ENCODE measurements around the gene HMCN2.
"Not testable (repeated sequence)": the region's sequence is repeated elsewhere in the genome, so short reads cannot be mapped to it uniquely, and the experiment has no call there.

Gene HMCN2

DNA sequence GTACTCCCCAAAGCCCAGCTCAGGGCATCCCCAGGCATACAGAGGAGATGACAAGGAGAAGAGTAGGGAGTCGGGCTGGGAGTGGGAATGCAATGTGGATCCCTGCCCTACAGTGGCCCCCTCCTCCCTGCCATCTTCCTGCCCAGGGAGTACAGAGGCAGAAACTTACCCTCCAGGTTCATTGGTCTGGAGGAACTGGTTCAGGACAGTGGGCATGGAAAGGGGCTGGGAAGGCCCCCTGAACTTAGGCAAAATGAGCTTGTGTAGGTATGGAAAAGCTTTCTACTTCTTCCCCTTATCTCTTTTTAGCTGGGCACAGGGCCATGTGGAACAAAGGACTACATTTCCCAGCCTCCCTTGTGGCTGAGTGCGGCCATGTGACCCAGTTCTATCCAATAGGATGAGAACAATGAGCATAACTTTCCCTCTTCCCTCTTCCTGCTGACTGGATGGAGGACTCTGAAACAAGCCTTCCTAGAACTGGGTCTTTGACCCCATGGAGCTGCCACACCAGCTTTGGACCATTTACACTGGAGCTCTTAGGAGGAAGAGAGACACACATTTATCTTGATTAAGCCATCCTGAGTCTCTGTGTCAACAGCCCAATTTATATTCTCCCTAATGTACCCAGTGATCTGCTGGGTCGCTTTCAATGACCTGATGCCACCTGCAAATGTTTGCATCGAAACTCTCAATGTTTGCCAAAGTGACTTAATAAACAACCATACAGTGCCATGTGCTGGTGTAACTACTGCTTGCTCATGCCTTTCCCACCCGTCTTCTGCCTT, 25.0 kb upstream of the HMCN2 start:
- peak; percentile 42 for DNase-seq

DNA sequence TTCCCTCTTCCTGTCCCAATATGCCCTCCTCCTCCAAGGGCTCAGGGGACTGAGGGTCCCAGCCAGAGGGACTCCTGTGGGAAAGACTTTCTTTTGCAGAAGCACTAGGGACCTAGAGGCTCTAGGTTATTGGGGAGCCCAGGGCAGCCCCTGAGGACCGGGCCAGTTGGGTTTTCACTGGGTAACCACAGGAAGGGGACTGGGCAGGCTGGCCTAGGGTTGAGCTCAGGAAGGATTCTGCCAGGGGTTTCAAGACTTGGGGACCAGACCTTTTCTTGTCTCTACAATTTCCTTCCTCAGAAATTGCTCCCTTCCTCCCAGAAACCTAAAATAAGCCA, 24.4 kb upstream of the HMCN2 start:
- no peak for DNase-seq

DNA sequence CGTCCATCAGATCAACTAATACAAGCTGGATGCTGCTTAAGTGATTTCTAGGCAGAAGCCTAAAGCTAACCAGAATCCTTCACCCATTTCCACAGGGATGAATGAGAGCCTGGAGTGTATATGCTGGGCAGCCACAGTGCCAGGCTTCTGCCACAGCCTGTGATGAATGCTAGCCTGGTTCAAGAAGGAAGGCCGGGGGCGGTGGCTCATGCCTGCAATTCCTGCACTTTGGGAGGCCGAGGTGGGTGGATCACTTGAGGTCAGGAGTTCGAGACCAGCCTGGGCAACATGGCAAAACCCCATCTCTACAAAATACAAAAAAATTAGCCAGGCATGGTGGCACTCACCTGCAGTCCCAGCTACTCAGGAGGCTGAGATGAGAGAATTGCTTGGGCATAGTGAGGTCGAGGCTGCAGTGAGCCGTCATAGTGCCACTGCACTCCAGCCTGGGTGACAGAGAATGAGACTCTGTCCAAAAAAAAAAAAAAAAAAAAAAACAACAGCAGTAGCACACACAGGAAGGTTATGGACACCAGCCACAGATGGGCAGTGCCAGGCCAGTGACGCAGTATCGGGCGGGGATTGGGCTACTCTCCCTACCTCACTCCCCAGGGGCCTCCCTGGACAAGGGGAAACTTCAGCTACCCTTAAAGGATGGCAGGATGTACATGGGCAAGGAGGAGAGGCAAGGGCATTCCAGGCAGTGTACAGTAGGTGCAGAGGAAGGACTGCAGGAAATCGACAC, 23.1 kb upstream of the HMCN2 start:
- no peak for DNase-seq

DNA sequence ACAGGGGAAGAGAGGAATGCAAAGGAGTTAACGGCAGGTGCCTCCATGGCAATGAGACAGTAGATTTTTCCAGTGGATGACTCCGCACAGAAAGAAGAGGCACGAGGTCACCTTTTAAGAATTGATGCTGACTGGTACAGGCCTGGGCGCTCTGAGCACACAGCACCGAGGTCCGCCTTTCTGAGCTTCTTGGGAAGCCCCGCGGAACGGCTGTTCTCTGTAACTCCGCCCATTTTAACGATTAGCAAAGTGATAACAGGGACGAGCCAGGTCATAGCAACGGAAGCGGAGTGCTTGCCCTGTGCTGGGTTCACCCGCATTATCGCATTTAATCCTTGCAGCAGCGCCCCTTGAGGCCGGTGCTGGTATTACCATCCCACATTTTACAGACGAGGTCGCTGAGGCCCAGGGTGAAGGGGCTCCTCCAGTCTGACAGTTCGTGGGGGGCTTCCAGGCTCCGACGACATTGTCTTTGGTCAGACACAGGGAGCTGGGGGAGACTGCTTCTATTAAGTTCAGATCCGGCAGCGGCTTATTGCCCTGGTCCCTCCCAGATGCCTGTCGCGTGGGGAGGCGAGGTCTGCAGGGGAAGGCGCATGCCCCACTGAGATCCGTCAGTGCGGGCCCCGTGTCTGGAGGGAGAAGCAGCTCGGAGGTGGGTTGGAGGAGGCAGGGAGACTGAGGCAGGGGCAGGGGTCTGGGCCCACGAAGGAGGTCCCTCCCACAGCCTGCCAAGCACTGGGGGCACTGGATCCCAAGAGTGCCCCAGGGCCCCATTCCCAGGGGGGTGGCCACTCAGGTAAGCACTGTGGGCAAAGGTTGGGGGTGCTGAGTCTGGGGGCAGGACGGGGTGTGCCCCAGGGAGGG, 22.3 kb upstream of the HMCN2 start:
- no peak for DNase-seq

DNA sequence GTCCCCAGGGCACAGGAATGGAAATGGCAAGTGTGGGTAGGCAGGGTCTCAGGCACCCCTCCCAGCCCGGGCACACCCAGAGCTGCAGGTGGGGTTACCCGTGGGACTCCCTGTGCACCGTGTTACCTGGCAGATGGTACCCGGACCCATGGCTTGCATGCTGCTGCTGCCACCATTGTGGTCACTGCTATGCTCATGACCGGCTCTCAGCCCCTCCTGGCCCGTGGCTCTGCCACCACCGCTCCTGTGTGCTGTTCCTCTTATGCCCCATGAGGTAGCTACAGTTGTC, 21.7 kb upstream of the HMCN2 start:
- no peak for DNase-seq

DNA sequence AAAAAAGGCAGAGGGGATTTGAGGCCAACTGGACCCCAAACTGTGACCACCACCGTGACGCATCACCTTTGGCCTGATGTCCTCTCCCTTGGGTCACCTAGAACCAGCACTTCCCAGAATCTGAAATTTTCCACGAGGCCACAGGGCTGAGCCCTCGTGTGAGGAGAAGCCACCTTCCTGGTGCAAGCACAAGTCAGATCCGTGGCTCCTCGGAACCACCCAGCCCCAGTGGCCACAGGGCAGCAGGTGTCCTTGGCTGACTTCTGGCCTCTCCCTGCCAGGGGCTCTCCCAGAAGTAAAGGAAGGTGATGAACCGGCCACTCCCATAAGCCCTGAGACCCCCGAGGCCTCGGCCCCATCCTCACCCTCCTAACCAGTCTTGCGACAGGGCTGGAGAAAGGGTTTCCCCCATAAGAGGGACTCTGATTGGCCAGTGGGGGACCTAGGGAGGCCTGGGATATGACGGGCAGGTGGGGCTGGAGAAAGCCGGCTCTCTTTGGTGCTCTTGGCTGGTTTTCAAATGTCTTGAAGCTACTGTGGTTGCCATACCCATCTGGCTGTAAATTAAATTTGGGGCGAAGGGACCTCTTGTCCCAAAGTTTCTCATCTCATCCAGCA, 20.9 kb upstream of the HMCN2 start:
- no peak for DNase-seq

DNA sequence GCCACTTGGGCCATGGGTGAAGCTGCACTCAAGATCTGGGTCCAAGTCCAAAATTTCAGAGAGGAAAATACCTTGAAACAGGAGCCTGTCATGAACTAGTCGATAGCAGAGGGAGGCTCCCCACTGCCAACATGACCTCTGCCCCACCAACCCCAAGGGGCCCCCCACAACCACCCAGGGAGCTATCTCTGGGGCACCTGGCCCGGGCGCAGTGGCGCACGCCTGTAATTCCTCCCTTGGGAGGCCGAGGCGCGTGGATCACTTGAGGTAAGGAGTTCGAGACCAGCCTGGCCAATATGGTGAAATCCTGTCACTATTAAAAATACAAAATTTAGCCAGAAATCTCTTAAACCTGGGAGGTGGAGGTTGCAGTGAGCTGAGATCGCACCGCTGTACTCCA, 20.1 kb upstream of the HMCN2 start:
- DNase-seq: no peak

DNA sequence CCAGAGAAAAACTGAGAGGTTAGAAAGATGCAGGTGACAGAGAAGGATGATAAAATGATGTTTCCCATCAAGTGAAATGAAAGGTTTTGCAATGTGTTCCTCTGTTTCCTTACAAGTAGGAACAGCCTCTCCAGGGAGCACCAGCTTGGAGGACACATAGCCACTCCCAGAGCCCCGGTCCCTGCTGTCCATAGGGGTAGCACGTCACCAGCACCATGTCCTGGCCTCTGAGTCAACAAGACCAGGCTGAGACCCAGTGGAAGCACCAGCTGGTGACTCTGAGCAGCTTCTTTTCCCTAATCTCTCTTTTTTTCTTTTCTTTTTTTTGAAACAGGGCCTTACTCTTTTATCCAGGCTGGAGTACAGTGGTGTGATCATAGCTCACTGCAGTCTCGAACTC, 19.4 kb upstream of the HMCN2 start:
- DNase-seq: no peak

DNA sequence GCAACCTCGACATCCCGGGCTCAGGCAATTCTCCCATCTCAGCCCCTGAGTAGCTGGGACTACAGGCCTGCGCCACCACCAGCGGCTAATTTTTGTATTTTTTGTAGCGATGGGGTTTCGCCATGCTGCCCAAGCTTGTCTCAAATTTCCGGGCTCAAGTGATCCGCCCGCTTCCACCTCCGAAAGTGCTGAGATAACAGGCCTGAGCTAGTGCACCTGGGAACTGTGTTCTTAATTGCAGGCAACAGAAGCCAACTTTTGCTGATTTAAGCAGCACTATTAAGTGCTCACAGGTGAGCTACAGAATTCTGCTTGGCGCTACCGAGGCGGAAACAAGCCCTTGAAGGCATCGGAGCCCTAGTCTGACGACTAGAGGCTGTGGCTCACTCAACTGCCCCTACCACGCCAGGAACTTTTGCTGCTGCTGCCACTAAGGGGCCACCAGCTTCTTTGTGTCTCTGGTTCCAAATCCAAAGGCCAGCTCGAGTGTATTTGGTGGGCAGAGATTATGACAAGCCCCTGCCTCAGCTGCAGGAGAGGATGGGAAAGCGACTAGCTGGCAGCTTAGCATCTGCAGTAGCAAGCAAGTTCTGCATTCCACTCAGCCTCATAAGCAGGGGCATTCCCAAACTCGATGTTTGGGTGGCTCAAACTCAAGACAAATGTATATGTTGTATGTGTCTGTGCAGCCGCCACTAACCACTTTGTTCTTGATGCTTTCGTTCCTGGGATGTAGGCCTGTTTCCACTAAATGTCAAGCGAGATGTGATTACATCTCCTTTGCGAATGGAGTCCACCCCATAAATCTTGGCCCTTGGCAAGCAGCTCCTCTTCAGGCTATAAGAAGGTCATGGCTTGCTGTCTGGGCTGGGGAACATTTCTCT, 10.6 kb upstream of the HMCN2 start:
- no peak for DNase-seq

DNA sequence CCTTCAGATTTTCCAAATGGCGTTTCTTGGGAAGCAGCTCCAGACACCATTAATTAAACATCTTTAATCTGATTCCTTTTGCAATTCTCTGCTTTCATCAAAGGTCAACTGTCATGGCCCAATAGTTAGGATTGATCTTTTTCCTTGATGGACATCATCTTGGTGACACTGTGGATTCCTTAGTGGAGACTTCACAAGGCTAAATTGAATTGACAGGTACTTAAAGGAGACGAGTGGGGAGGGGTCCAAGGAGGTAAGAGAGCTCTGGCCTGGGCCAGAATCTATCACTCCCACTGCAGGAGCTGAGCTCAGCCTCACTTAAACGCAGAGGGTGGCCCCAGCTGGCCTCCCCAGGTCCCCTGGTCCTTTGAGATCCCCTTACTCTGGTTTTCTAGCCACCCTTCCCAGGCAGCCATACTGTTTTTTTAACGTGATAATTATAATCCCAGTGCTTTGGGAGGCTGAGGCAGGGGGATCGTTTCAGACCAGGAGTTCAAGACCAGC, 9.9 kb upstream of the HMCN2 start:
- no peak for DNase-seq

DNA sequence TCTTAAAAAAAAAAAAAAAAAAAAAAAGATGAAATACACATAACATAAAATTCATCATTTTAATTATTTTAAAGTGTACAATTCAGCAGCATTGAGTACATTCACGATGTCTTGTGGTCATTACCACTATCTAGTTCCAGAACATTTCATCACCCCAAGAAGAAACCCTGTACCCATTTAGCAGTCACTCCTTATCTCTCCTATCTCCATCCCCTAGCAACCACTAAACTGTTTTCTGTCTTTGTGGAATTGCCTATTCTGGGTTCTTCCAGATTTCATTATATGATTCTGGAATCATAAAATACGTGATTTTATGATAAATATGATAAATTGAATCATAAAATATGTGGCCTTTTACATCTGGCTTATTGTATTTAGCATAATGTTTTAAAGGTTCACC, 8.9 kb upstream of the HMCN2 start:
- no peak for DNase-seq

DNA sequence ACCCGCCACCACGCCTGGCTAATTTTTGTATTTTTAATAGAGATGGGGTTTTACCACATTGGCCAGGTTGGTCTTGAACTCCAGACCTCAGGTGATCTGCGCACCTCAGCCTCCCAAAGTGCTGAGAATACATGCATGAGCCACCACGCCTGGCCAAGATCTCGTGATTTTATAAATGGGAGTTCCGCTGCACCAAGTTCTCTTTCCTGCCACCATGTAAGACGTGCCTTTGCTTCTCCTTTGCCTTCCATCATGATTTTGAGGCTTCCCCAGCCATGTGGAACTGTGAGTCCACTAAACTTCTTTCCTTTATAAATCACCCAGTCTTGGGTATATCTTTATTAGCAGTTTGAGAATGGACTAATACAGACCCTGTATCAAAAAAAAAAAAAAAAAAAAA, 7.4 kb upstream of the HMCN2 start:
- not testable (repeated sequence) for DNase-seq

DNA sequence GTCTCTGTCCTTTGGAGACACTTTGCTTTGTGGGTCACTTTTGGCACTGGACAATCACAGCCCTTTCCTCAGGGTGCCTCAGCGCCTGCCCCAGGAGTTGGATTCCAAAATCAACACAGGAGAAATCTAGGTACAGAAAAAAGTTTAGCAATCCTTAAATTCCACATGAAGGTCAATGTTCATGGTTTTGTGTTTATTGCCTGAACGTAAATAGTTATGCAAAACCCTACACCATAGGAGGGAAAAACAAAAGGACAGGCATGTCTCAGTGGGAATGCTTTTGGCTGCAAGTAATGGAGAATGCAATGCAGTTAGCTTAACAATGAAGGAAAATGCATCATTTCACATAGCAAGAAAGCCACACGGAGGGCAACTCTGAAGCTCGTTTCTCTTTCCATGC, 6.5 kb upstream of the HMCN2 start:
- DNase-seq: no peak

DNA sequence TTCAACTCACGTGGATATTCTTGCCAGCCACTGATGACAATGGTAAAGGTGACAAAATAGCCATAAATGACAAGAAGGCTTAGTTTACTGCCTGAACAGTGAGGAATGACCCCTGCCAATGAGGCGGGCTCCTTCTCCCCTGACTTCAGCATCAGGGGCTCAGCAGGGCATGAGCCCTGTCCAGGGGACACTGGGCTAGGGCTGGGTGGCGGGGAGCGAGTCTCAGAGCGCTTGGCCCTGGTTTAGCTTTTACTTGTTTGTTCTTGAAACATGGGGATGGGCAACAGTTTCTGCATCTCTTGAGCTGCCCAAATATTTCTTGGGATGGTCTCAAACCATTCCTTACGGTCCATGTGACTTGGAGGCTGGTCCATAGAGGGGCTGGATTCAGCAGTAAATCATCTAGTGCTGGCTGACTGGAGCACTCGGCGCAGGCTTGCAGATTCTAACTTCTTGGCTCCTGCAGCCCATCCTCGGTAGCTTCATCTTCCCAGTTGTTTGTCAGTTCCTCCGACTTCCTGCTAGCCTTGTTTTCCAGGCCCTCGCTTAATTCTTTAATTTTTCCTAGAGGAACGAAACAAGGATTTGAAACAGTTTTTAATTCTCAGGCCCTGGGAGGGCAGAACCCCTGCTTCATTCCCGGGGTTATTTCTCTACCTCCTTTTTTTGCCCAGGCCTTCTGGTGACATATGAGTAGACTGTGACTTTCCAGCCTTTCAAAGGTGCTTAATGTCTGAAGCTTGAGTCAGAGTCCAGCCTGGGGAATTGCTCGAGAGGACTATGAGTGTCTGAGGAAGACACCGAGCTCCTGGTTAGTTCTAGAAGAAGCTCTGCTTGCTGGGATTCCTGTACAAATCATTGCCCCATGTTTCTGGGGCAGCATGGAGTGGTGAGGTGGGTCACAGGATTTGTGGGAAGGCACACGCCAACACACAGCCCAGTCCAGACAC, 4.5 kb upstream of the HMCN2 start:
- no peak for DNase-seq

DNA sequence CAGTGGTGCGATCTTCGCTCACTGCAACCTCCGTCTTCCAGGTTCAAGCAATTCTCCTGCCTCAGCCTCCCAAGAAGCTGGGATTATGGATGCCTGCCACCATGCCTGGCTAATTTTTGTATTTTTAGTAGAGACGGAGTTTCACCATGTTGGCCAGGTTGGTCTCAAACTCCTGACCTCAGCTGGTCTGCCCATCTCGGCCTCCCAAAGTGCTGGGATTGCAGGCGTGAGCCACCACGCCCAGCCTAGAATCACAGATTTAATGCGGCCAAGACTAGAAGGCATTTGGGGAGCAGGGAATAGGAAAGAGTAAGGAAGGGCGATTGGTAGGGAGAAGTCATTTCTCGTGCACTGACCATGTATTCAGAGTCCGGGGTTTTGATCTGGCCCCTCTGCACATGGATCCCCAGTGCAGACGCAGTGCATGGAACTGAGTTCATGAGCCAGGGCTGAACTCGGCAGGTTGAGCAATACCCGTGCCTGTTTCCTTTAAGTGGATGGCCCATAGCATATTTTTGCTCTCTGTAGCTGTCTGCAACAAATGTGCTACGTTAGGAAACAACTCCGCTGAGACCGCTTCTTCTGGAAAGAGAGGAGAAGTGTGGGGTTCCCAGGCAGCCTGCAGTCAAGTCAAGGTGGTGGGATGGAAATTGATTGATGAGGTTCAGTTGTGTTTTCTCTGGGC, 3.4 kb upstream of the HMCN2 start:
- no peak for DNase-seq

DNA sequence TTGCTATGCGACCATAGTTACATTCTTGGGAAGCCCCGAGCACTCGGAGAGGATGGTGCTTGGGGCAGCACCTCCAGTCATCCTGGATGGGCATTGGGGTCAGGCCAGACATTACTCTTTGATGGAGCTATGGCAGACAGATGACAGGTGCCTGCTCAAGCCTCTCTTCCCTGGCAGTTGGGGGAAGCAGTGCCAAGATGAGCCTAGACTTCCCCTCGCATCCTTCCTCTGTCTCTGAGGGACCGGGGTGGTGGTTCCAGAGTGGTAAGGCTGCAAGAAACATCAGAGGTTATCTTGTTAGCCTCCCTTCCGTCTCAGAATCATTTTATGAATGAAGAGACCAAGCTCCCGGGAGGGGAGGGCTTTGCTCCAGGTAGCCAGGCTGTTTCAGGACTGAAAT, 2.8 kb upstream of the HMCN2 start:
- no peak for DNase-seq

DNA sequence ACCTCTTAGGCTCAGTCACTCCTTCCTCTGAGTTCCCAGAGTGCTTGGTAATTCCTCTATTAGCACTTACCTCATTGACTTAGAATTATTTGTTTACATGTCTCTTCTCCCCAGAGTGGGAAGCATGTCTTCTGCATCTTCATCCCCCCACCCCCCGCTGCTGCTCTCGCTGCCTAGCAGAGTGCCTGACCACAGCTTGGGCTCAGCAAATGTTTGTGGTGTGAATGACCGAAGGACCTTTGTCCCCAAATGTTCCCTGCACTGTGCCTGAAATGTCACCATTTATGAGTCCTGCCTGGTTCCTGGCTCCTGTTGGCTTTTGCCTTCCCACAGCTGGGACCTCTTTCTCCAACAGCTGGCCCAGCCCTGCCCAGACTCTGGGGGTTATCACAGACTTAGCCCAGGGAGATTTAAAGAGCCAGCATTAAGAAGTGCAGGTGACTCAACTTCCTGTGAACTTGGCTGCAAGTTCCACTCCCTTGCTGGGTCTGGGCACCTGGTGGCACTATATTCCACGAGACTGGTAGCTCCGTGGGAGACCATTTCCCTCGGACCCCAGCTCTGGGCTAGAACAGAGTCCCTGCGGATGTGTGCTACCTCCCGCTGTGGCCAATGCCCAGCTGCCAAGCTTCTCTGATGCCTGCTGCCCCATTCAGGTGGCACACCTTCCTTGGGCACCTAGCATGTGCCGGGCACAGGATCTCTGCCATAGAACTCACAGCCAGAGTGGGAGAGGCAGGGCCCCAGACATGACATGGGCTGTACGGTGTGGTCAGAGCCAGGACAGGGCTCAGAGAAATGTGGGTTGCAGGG, 1.8 kb upstream of the HMCN2 start:
- DNase-seq: no peak

DNA sequence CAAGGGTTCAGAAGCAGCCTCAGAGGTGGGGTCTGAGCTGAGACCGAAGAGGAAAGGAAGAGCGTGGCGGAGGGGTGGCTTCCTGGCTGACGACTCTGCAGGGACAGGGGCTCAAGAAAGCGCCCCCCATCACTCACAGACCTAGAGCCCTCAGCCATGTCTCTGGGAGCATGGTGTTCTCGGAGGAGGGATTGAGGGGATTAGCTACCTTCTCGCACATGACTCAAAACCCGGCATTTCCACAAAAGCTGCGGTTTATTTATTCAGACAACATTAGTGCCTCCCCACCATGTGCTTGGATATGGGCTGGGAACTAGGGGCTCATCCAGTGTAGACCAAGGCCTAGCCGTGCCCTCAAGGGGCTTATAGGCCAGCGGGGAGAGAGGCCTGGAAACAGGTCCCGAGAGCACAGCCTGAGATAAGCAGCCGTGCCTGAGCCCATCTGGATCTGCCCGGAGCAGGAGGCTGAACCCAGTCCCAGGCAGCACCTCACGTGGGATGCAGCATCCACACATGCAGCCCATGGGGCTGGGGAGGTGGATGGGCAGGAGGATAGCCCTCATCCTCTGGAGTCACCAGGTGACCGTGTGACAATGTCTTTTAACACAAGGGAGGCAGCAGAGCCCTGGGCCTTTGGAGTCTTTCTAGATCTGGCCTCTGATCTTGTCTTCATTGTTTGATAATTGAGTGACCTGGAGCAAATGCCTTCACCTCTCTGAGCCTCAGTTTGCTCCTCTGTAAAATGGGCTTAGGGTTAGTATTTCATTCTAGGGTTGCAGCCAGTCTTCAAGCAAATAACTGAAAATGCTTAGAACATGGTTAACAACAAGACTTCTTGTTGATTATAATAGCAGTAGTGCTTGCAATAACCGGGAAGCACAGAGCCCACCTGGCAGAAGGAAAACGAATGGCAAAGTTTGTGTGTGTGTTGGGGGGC, 878 bp upstream of the HMCN2 start:
- no peak for DNase-seq

Data from DMS 273 treated with DMSO at 0.1 percent for 48 hours (cell line).